Measurements from ENCODE around the gene PRKCA.

DNA sequence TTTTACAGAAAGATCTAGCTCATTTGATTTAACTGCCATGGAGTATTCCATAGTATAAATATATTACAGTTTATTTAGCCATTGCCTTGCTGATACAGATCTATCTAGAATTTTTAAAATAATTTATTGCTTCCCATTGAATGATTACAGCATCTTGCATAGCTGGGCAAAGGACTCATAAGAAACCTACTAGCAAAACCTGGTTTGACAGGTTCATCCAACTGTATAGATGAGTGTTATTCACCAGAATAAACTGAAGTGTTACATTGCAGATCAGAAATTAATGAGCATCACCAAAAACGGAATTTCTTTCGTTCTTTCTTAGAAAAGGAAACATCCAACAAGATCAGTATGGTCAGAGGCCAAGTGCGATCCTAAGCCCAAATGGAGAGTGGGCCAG, 330.3 kb downstream of the PRKCA start:
- no peak for TF ChIP-seq CTCF (IDR thresholded peaks at IDR 0.05)
- no peak for TF ChIP-seq POLR2A (IDR thresholded peaks at IDR 0.05)
- TF ChIP-seq EP300 (IDR thresholded peaks at IDR 0.05), result no peak

Data from ovary (tissue), 3 donors.